Lower leg skin (tissue), 4 donors: Measurements from ENCODE around the gene FOXO6. TPM values are rescaled to one million over a fixed set of nuclear protein-coding genes. Genes with fewer than 3 reads are reported as not detected.

Experiments
- DNase-seq, 2 donors: peaks; one replicate each; pipeline ENCODE4 v3.0.0-alpha.2; 2019; ENCODE audit warnings: low spot score in 2 of 2
- H3K4me3 ChIP-seq: fragments of 200-600 bp; sonication (generic); 2 replicates; pipeline ENCODE4 v1.5.1; 2017; ENCODE audit warnings: mild to moderate bottlenecking, low read depth; ENCODE audit not compliant: poor library complexity, severe bottlenecking
- CTCF ChIP-seq, 3 donors: fragments of 450-650 bp; IDR thresholded peaks; one replicate each; pipeline ENCODE4 v1.5.1; 2016; ENCODE audit warnings: antibody characterized with exemption in 3 of 3, mild to moderate bottlenecking in 3 of 3, moderate library complexity in 2 of 3
- POLR2A ChIP-seq, 2 donors: fragments of 450-650 bp; IDR thresholded peaks; one replicate each; pipeline ENCODE4 v1.6.1; 2016 to 2017; ENCODE audit warnings: antibody characterized with exemption in 2 of 2, mild to moderate bottlenecking in 1 of 2, moderate library complexity in 1 of 2
- WGBS, 2 donors: methylation state at CpG; one replicate each; pipeline ENCODE4 v1.1.5; 2018; 5-methylcytosine and 5-hydroxymethylcytosine counted together
- intact Hi-C: fragments of 100-400 bp; cut with DNase I; formaldehyde crosslinking; loops from one replicate; pipeline ENCODE4 v1.15.0; 2023; ENCODE audit warnings: low total_unique reads
- total RNA-seq, 4 donors: library from RNA; depleted of rRNA; stranded (reverse); fragments of >200 nt; gene quantifications; one replicate each; pipeline ENCODE4 v1.1.0, GENCODE V29; 2016

FOXO6 gene
- total RNA-seq, 4 donors from 2014 or later = 0.15 to 3.5 (median 1.5) TPM

GRCh38 chr1:41397753-41398330 is 36.6 kb downstream of the FOXO6 start:
- no peak overlapping the region for H3K4me3 ChIP-seq
- no peak for TF ChIP-seq POLR2A (IDR thresholded peaks at IDR 0.05)
- intact Hi-C loops = no loop called here
- no peak for DNase-seq
- WGBS, 2 donors = 85 to 94% methylated on average over 3 of the region's 3 CpGs

- DNase-seq = no peak
- intact Hi-C loops = no loop called here
- WGBS, 2 donors = 20 to 24% methylated on average over 13 of the region's 13 CpGs
- no peak for TF ChIP-seq CTCF (IDR thresholded peaks at IDR 0.05)
- TF ChIP-seq POLR2A (IDR thresholded peaks at IDR 0.05) = no peak
- H3K4me3 ChIP-seq = no peak overlapping the region
Measured at GRCh38 chr1:41399145-41399795, 38.0 kb downstream of the FOXO6 start.

GRCh38 chr1:41400225-41400624 is 39.0 kb downstream of the FOXO6 start:
- WGBS, 2 donors = 73 to 78% methylated on average over 3 of the region's 3 CpGs
- no peak for TF ChIP-seq POLR2A (IDR thresholded peaks at IDR 0.05)
- no peak for TF ChIP-seq CTCF (IDR thresholded peaks at IDR 0.05)
- no peak overlapping the region for H3K4me3 ChIP-seq
- no peak for DNase-seq
- intact Hi-C loops = no loop called here

GRCh38 chr1:41401899-41402298 is 40.7 kb downstream of the FOXO6 start:
- H3K4me3 ChIP-seq = no peak overlapping the region
- DNase-seq = no peak
- intact Hi-C loops = no loop called here
- no peak for TF ChIP-seq CTCF (IDR thresholded peaks at IDR 0.05)
- TF ChIP-seq POLR2A (IDR thresholded peaks at IDR 0.05) = no peak
- WGBS, 2 donors = 92 to 98% methylated on average over 2 of the region's 2 CpGs

GRCh38 chr1:41404308-41404761 is 43.1 kb downstream of the FOXO6 start:
- DNase-seq = no peak
- WGBS, 2 donors = 2 to 7% methylated on average over 8 to 10 of the region's 10 CpGs
- no peak overlapping the region for H3K4me3 ChIP-seq
- TF ChIP-seq CTCF (IDR thresholded peaks at IDR 0.05) = no peak
- TF ChIP-seq POLR2A (IDR thresholded peaks at IDR 0.05) = no peak
- intact Hi-C loops = no loop called here

- TF ChIP-seq POLR2A (IDR thresholded peaks at IDR 0.05) = no peak
- no peak for TF ChIP-seq CTCF (IDR thresholded peaks at IDR 0.05)
- H3K4me3 ChIP-seq = no peak overlapping the region
- 63 to 76% methylated on average over 14 of the region's 14 CpGs for WGBS, 2 donors
- no peak for DNase-seq
- intact Hi-C loops = no loop called here
Measured at GRCh38 chr1:41407664-41408252, 46.5 kb downstream of the FOXO6 start.
